MM.1S (cell line): Measurements from ENCODE around the gene CD207.

Source experiments
- CTCF ChIP-seq: fragments of 300-600 bp; sonication (generic); IDR thresholded peaks from 2 replicates; pipeline ENCODE4 v1.5.1; 2016; ENCODE audit warnings: antibody characterized with exemption, low read length, mixed read lengths
- EZH2 ChIP-seq: fragments of 300-600 bp; sonication (generic); optimal IDR thresholded peaks from 2 replicates; pipeline ENCODE3; 2017; ENCODE audit warnings: low read depth, mild to moderate bottlenecking, antibody characterized with exemption, low read length, mixed read lengths
- EZH2phosphoT487 ChIP-seq: fragments of 300-600 bp; sonication (generic); IDR thresholded peaks from 2 replicates; pipeline ENCODE4 v1.6.1; 2018; ENCODE audit warnings: antibody characterized with exemption, low read length

- TF ChIP-seq CTCF (no peak), EZH2phosphoT487 (no peak), EZH2 (no peak)
Observed at GRCh38 chr2:70851704-70852103, 16.1 kb upstream of the CD207 start.
